ENCODE results near the gene PKM.

The PKM gene

DNA sequence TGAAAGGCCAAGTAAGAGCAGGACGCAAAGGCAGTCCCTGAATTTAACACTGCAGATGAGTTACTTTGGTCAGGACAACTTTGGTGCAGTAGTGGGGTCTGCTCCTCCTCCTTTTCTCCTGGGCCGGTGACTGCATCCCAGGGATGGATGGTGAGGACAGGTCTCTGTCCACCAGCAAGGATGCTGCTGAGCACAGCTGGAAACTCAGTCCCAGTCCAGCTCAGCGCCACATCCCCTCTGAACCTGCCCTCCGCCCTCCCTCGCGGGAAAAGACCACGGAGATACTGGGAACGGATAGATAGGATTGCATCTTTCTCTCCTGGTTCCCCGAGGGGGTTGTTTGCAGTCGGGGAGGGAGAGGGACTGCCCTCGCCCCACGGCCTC lies 47.2 kb downstream of the PKM start:
- Histone ChIP-seq H3K36me3 (no peaks in the 10 kb centered on the region), H3K27ac (no peak overlapping the region), H3K4me3 (ENCODE audit: low read depth, low read length) (no peak overlapping the region)

DNA sequence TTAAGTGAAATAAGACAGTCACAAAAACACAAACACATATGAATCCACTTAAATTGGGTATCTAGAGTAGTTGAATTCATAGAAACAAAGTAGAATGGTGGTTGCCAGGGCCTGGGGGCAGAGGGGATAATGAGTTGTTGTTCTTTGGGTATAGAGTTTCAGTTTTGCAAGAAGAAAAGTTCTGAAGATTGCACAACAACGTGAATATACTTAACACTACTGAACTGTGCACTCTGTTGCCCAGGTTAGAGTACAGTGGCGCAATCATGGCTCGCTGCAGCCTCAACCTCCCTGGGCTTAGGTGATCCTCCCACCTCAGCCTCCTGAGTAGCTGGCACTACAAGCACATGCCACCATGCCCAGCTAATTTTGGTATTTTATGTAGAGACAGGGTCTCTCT lies 48.3 kb downstream of the PKM start:
- Histone ChIP-seq H3K27ac (no peak overlapping the region), H3K4me3 (ENCODE audit: low read depth, low read length) (no peak overlapping the region), H3K36me3 (no peaks in the 10 kb centered on the region), H3K9me3 (ENCODE audit: severe bottlenecking) (no peaks in the 10 kb centered on the region), H3K27me3 (ENCODE audit: insufficient read depth, low read depth, severe bottlenecking) (no peaks in the 10 kb centered on the region)
- no peak for DNase-seq
- no peak for TF ChIP-seq CTCF (IDR thresholded peaks at IDR 0.05; ENCODE audit: low read depth, low read length)

More for the DNA sequence above, 47.2 kb downstream of the PKM start:
- DNase-seq, result no peak
- no peaks in the 10 kb centered on the region for H3K9me3 ChIP-seq (ENCODE audit: severe bottlenecking)
- no peaks in the 10 kb centered on the region for H3K27me3 ChIP-seq (ENCODE audit: insufficient read depth, low read depth, severe bottlenecking)
- TF ChIP-seq CTCF (IDR thresholded peaks at IDR 0.05; ENCODE audit: low read depth, low read length), result no peak

- DNase-seq, result no peak
- Histone ChIP-seq H3K27ac (no peak overlapping the region), H3K9me3 (ENCODE audit: severe bottlenecking) (no peaks in the 10 kb centered on the region), H3K36me3 (no peaks in the 10 kb centered on the region), H3K27me3 (ENCODE audit: insufficient read depth, low read depth, severe bottlenecking) (no peaks in the 10 kb centered on the region), H3K4me3 (ENCODE audit: low read depth, low read length) (no peak overlapping the region)
- no peak for TF ChIP-seq CTCF (IDR thresholded peaks at IDR 0.05; ENCODE audit: low read depth, low read length)
These were observed 48.7 kb downstream of the PKM start for GRCh38 chr15:72182244-72182643.

DNA sequence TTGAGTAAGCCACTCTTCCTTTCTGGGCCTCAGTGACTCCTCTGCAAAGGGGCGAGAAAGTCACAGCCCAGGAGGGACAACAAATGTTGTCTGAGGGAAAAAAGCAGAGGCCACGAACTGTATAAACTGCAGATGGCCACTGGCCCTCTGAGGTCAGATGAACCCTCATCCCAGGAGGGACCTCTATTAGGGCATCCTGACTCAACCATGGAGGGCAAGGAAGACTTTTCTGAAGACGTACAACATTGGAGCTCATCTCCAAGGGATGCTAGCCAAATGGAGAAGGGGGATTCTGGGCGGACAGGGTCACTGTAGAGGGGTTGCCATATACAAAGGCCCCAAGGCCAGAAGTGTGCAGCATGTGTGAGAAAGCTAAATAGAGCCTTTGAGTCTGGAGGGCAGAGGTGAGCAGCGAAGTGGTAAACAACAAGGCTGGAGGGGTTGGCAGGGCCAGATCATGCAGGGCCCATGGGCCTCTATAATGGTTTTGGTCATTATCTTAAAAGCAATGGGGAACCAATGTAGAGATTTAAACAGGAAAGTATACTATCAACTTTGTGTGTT lies 50.1 kb downstream of the PKM start:
- H3K27me3 ChIP-seq (ENCODE audit: insufficient read depth, low read depth, severe bottlenecking), result no peaks in the 10 kb centered on the region
- no peak for TF ChIP-seq CTCF (IDR thresholded peaks at IDR 0.05; ENCODE audit: low read depth, low read length)
- no peak for DNase-seq
- no peak overlapping the region for H3K4me3 ChIP-seq (ENCODE audit: low read depth, low read length)
- no peak overlapping the region for H3K27ac ChIP-seq
- H3K36me3 ChIP-seq, result no peaks in the 10 kb centered on the region
- no peaks in the 10 kb centered on the region for H3K9me3 ChIP-seq (ENCODE audit: severe bottlenecking)

DNA sequence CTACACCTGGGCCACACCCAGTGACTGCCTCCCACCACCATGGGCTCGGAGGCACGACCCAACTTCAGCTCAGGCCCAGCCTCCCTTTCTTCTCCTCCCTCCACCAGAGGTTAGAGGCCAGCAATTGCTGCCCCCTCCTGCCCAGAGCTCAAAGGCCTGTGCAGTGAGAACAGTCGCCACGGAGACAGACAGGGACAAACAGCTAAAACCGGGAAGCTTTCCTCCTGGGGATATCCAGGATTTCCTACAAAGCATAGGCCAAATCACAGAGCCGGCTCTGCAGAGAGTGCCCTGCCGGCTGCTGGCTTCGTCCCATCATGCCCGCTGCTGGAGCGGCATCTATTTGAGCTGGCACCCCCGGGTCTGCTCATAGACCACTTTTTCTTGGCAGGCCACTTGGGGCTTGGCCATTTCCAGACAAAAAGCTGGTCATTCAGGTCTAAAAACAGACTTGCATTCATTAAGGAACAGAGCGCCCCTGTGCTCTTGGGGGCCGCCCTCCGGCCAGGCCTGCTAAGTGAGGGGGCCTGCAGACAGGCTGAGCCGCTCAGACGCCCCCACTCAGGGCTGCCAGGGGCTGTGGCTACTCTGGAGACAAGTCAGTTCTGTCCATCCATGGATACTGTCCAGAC lies 50.9 kb downstream of the PKM start:
- H3K9me3 ChIP-seq (ENCODE audit: severe bottlenecking), result no peaks in the 10 kb centered on the region
- TF ChIP-seq CTCF (IDR thresholded peaks at IDR 0.05; ENCODE audit: low read depth, low read length), result no peak
- H3K27me3 ChIP-seq (ENCODE audit: insufficient read depth, low read depth, severe bottlenecking), result no peaks in the 10 kb centered on the region
- no peaks in the 10 kb centered on the region for H3K36me3 ChIP-seq
- peak; percentile 48 for DNase-seq
- H3K27ac ChIP-seq, result no peak overlapping the region
- H3K4me3 ChIP-seq (ENCODE audit: low read depth, low read length), result no peak overlapping the region
